K562 (cell line): ENCODE data around the gene CERS6.

ENCODE experiments used
- CBX2 ChIP-seq: fragments of 200-600 bp; sonication (generic); IDR thresholded peaks from one replicate; pipeline ENCODE4 v1.6.1; 2012; ENCODE audit warnings: mild to moderate bottlenecking, low read length, inconsistent platforms; ENCODE audit not compliant: insufficient read depth, poor library complexity, severe bottlenecking
- ELF2 ChIP-seq: fragments of 250-450 bp; sonication (Bioruptor Pico); IDR thresholded peaks from 2 replicates; pipeline ENCODE4 v1.5.0; 2021; ENCODE audit warnings: mild to moderate bottlenecking
- HMG20B ChIP-seq: fragments of 250-450 bp; sonication (Bioruptor Pico); IDR thresholded peaks from 2 replicates; pipeline ENCODE4 v1.5.0; 2021; ENCODE audit warnings: mild to moderate bottlenecking
- JUN ChIP-seq, 2 experiments: sonication (generic) in 1 of 2; formaldehyde crosslinking in 1 of 2; IDR thresholded peaks; 2 replicates each; pipeline versions ENCODE4 v1.6.1 to v1.8.0; 2012 to 2022; ENCODE audit warnings: borderline replicate concordance in 2 of 2, mild to moderate bottlenecking in 2 of 2, improper control_type of control experiment in 1 of 2, low read depth in 1 of 2, low read length in 1 of 2, missing genetic modification reagents in 1 of 2
- PCBP2 ChIP-seq: fragments of 200-400 bp; formaldehyde crosslinking; IDR thresholded peaks from 2 replicates; pipeline ENCODE4 v1.6.1; 2018; ENCODE audit warnings: low read length, low read depth, mild to moderate bottlenecking, moderate library complexity; ENCODE audit not compliant: poor library complexity, severe bottlenecking
- POLR2A ChIP-seq: fragments of 450-650 bp; conservative IDR thresholded peaks from 2 replicates; pipeline ENCODE4 v1.6.1; 2016
- SAFB2 ChIP-seq: fragments of 200-400 bp; formaldehyde crosslinking; IDR thresholded peaks from 2 replicates; pipeline ENCODE4 v1.6.1; 2018; ENCODE audit warnings: borderline replicate concordance, low read length, low read depth, moderate library complexity; ENCODE audit not compliant: severe bottlenecking
- SMC3 ChIP-seq: conservative IDR thresholded peaks from 2 replicates; pipeline ENCODE4 v1.6.1; 2011; ENCODE audit warnings: low read depth, low read length, improper control_type of control experiment; ENCODE audit not compliant: insufficient read depth
- TAF1 ChIP-seq: IDR thresholded peaks from 2 replicates; pipeline ENCODE4 v1.6.1; 2011; ENCODE audit warnings: mild to moderate bottlenecking, low read length, moderate library complexity; ENCODE audit not compliant: insufficient read depth, control insufficient read depth, severe bottlenecking; ENCODE audit errors: extremely low read depth
- ZZZ3 ChIP-seq: fragments of 450-650 bp; IDR thresholded peaks from 2 replicates; pipeline ENCODE4 v1.6.1; 2016; ENCODE audit warnings: antibody characterized with exemption, mild to moderate bottlenecking, moderate library complexity
- TF ChIP-seq, protein P1 (sequence below), 3 experiments: IDR thresholded peaks in 2 of 3; conservative IDR thresholded peaks in 1 of 3; 2 replicates each; pipeline ENCODE4 v1.5.1; 2011 to 2012; ENCODE audit warnings: low read length in 3 of 3, mild to moderate bottlenecking in 3 of 3, control low read depth in 2 of 3, improper control_type of control experiment in 1 of 3, inconsistent platforms in 1 of 3, low read depth in 1 of 3, mixed read lengths in 1 of 3, moderate library complexity in 1 of 3; ENCODE audit not compliant: insufficient read depth in 2 of 3
- TF ChIP-seq, protein P2 (sequence below): fragments of 200-800 bp; sonication (Bioruptor generic); IDR thresholded peaks from 2 replicates; pipeline ENCODE4 v1.6.1; 2016; ENCODE audit warnings: missing genetic modification characterization, missing compliant biosample characterization
- TF ChIP-seq, protein P3 (sequence below): sonication (generic); formaldehyde crosslinking; IDR thresholded peaks from 2 replicates; pipeline ENCODE4 v1.8.1; 2023; ENCODE audit warnings: mild to moderate bottlenecking, missing genetic modification reagents

DNA sequence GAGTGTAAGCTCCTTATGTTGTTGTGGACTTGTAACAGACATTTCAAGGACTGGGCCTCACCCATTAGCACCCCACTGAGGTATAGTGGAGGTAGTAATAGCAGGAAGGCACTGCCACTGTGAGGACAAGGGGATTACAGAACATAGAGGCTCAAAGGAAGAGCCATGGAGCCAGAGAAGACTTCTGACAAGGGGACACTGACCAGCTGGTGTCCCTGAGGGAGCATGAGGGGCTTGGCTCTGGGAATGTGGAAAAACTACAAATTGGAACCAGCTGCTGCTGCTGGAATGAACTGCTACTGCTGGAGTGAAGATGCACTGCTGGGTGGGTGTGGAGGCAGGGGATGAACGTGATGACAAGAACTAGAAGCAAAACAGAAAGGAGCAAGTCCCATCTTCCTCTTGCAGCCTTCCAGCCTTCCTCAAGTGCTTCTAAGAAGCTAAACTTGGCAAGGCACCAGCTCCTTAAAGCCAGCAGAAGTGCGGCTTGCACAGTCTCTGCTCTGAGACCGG lies 179.0 kb downstream of the CERS6 start:
- no peak for TF ChIP-seq ZZZ3
- no peak for TF ChIP-seq SAFB2
- TF ChIP-seq, protein P1, sequence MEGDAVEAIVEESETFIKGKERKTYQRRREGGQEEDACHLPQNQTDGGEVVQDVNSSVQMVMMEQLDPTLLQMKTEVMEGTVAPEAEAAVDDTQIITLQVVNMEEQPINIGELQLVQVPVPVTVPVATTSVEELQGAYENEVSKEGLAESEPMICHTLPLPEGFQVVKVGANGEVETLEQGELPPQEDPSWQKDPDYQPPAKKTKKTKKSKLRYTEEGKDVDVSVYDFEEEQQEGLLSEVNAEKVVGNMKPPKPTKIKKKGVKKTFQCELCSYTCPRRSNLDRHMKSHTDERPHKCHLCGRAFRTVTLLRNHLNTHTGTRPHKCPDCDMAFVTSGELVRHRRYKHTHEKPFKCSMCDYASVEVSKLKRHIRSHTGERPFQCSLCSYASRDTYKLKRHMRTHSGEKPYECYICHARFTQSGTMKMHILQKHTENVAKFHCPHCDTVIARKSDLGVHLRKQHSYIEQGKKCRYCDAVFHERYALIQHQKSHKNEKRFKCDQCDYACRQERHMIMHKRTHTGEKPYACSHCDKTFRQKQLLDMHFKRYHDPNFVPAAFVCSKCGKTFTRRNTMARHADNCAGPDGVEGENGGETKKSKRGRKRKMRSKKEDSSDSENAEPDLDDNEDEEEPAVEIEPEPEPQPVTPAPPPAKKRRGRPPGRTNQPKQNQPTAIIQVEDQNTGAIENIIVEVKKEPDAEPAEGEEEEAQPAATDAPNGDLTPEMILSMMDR (IDR thresholded peaks at IDR 0.05 in 2 of 3, conservative IDR thresholded peaks at IDR 0.05 in 1 of 3; ENCODE audit: insufficient read depth in 2 of 3, low read depth in 1 of 3, low read length in 3 of 3), result no peak
- no peak for TF ChIP-seq ELF2 (CRISPR knock-in tag)
- no peak for TF ChIP-seq SMC3
- TF ChIP-seq POLR2A, result no peak
- no peak for TF ChIP-seq JUN (IDR thresholded peaks at IDR 0.05; ENCODE audit: borderline replicate concordance, low read depth, low read length)
- TF ChIP-seq JUN (CRISPR knock-in tag; IDR thresholded peaks at IDR 0.05; ENCODE audit: borderline replicate concordance), result no peak
- TF ChIP-seq, protein P2, sequence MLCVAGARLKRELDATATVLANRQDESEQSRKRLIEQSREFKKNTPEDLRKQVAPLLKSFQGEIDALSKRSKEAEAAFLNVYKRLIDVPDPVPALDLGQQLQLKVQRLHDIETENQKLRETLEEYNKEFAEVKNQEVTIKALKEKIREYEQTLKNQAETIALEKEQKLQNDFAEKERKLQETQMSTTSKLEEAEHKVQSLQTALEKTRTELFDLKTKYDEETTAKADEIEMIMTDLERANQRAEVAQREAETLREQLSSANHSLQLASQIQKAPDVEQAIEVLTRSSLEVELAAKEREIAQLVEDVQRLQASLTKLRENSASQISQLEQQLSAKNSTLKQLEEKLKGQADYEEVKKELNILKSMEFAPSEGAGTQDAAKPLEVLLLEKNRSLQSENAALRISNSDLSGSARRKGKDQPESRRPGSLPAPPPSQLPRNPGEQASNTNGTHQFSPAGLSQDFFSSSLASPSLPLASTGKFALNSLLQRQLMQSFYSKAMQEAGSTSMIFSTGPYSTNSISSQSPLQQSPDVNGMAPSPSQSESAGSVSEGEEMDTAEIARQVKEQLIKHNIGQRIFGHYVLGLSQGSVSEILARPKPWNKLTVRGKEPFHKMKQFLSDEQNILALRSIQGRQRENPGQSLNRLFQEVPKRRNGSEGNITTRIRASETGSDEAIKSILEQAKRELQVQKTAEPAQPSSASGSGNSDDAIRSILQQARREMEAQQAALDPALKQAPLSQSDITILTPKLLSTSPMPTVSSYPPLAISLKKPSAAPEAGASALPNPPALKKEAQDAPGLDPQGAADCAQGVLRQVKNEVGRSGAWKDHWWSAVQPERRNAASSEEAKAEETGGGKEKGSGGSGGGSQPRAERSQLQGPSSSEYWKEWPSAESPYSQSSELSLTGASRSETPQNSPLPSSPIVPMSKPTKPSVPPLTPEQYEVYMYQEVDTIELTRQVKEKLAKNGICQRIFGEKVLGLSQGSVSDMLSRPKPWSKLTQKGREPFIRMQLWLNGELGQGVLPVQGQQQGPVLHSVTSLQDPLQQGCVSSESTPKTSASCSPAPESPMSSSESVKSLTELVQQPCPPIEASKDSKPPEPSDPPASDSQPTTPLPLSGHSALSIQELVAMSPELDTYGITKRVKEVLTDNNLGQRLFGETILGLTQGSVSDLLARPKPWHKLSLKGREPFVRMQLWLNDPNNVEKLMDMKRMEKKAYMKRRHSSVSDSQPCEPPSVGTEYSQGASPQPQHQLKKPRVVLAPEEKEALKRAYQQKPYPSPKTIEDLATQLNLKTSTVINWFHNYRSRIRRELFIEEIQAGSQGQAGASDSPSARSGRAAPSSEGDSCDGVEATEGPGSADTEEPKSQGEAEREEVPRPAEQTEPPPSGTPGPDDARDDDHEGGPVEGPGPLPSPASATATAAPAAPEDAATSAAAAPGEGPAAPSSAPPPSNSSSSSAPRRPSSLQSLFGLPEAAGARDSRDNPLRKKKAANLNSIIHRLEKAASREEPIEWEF (CRISPR knock-in tag), result no peak
- TF ChIP-seq, protein P3, sequence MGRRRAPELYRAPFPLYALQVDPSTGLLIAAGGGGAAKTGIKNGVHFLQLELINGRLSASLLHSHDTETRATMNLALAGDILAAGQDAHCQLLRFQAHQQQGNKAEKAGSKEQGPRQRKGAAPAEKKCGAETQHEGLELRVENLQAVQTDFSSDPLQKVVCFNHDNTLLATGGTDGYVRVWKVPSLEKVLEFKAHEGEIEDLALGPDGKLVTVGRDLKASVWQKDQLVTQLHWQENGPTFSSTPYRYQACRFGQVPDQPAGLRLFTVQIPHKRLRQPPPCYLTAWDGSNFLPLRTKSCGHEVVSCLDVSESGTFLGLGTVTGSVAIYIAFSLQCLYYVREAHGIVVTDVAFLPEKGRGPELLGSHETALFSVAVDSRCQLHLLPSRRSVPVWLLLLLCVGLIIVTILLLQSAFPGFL (CRISPR knock-in tag), result no peak
- TF ChIP-seq PCBP2, result no peak
- no peak for TF ChIP-seq HMG20B
- TF ChIP-seq CBX2, result no peak
- no peak for TF ChIP-seq TAF1
